GM18868 (cell line): Measurements from ENCODE around the gene STXBP2.

Experiments used
- ATAC-seq: cut with Tn5 transposase; IDR thresholded peaks from one replicate; pipeline ENCODE4 v1.9.1; 2021; ENCODE audit warnings: mild to moderate bottlenecking, moderate library complexity; ENCODE audit not compliant: unreplicated experiment

The STXBP2 gene

DNA sequence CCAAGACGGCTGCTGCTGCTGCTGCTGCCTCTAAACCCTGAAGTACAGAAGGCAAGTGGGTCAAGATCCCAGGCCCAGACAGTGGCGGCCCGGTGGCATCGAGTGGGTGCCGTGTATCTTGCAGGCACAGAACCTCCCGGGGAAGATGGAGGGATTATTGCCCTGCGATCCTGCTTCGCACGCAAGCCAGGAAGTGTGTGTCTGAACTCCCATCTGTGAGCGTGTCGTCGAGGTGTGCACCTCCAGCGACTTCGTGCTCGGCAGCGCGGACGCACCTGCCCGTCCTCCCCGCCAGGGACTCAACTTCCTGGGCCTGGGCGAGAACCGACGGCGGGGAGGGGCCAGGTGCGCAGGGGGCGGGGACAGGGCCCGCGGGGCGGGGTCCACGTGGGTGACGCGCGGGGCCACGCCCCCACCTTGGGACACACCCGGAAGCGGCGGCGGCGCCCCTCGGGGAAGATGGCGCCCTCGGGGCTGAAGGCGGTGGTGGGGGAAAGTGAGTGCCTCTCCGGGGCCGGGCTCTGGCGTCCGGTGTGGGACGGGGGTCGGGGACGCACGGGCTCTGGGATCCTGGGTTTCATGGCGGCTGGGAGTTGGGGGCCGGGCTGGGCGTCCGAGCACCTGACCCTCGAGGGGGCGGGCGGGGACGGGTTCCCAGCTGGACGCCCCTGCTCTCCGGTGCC is at the start of gene STXBP2:
Gene STXBP2, plus strand, starts transcription at position 420 of the 683 bp plus-strand sequence. Its CDS starts 40 bp downstream, at position 460.
- peak; percentile 66 for ATAC-seq

DNA sequence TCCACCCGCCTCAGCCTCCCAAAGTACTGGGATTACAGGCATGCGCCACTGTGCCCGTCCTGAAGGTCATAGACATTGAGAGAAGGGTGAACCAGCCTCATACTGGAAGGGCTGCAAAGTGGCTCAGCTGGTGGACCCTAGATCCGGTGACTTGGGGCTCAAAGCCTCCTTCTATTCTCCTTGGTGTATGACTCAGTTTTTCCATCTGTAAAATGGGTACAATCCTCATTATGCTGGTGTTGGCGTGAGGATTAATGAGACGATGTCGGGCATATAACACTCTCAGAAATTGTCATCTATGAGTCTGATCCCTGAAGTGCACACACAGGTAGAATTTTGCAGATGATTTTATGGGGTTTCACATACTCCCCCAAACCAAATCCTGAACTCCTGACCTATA is 47.1 kb upstream of the STXBP2 start:
- no peak for ATAC-seq

DNA sequence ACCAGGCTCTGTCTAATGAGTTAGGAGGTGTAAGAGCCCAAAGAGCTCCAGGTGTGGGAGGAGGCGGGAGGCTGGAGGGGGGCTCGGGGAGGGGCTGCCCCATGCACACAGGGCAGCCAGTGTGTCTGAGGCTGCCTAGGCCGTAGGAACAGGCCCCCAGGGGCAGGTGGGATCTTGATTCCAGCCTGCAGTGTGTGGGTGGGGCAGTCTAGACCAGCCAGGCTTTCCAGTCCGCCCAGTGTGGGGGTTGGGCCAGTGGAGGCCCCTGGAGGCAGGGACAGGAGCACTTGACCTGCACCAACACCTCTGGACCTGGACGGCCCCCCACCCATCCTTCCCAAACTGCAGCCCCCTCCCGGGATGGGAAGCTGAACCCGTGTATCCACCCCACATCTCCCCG is 46.7 kb upstream of the STXBP2 start:
- ATAC-seq, result no peak

DNA sequence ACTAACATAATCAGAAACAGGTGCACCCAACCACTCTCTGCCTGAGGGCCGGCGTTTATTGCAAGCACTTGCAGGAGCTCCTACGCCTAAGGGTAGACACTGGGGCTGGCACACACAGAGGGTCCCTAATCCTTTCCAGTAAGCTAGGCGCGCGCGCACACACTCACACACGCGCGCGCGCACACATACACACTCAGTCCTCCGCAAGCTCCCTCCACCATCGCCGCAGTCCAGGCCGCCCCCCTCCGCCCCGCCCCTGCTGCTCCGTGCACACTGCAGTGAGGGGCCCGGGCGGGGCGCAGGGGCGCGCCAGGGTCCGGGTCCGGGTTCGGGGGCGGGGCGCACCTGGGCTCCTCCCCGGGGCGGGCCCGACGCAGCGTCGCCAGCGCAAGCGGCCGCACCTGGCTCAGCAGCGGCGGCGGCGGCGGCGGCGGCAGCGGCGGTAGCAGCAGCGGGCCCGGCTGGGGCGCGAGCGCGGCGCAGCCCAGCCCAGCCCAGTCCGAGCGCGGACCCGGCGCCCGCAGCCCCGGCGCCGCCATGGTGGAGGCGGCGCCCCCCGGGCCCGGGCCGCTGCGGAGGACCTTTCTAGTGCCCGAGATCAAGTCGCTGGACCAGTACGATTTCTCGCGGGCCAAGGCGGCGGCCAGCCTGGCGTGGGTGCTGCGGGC is 41.3 kb upstream of the STXBP2 start, which contains the start of gene CAMSAP3:
Gene CAMSAP3, plus strand, starts transcription at position 398 of the 668 bp plus-strand sequence. Its CDS starts 140 bp downstream, at position 538.
- peak; percentile 40 for ATAC-seq

DNA sequence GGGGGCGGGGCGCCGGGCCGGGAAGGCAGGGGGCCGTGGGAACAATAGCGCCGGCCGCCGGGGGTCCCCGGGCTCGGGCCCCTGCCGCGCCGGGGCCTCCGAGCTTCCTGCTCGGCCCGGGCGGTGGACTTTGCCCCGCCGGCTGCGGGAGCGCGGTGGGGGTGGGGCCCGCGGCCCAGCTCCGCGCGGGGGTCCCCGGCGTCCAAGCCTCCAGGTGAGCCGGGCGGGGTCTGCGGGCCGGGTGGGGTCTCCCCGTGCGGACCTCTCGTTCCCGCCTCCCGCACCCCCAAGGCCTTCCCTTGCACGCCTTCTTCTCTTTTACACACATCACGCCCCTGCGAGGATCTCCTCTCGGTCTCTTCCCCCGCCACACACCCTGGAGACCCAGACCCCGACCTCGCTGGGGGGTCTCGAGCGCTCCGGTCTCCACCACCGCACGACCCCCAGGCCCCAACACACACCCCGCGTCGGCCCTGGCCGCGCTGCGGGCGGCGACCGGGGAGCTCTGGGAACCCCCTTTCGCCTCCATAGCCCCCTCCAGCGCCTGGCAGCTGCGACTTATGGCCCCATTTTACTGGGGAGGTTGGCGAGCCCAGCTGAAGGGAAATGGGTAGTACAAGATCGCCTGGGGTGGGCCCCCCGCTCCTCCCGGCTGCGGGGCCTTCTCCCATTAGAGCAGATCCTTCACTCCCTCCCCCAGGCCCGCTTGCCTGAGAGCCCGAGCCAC is 40.5 kb upstream of the STXBP2 start:
- no peak for ATAC-seq

DNA sequence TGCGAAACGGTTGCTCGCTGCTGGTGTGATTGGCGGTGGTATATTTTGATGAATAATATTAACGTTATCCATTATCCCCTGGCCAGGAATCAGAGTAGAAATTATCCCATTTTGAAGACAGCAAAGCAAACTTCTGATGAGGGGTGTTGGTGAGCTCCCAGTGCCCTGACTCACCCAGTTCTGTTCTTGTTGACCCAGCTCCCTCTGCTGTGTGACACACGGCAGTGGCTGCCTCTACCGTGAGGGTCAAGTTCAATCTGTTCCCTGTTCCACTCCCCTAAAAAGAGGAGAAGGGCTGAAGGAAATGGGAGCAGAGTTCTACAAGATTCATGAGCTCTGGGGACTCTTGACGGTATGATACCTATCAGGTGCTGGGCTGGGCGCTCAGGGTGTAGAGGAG is 39.2 kb upstream of the STXBP2 start:
- ATAC-seq, result no peak

DNA sequence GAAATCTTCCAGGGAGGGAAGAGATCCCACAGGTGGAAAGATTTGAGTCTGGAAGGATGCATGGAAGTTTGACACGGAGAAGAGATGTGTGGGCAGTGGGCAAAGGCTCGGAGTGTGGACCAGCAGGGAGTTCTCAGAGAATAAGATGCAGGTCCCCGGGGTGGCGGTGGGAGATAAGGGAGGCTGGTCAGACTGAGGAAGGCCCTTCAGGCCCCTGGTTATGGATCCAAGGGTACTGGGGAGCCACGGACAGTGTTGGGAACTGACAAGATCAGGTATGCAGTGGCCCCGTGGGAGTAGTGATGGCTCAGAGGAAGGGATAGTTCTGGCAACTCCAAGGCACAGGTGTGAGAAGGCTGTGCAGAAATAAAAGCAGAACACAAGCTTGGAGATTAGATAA is 38.7 kb upstream of the STXBP2 start:
- ATAC-seq, result no peak

DNA sequence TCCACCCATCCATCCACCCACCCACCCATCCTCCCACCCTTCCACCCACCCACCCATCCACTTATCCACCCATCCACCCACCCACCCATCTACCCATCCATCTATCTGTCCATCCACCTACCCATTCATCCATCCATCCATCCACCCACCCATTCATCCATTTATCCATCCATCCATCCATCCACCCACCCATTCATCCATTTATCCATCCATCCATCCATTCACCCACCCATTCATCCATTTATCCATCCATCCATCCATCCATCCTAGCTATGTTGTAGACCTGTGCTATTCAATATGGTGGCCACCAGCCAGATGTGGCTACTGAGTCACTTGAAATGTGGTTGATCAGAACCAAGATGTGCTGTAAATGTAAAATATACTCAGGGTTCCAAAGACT is 36.2 kb upstream of the STXBP2 start:
- no peak for ATAC-seq

DNA sequence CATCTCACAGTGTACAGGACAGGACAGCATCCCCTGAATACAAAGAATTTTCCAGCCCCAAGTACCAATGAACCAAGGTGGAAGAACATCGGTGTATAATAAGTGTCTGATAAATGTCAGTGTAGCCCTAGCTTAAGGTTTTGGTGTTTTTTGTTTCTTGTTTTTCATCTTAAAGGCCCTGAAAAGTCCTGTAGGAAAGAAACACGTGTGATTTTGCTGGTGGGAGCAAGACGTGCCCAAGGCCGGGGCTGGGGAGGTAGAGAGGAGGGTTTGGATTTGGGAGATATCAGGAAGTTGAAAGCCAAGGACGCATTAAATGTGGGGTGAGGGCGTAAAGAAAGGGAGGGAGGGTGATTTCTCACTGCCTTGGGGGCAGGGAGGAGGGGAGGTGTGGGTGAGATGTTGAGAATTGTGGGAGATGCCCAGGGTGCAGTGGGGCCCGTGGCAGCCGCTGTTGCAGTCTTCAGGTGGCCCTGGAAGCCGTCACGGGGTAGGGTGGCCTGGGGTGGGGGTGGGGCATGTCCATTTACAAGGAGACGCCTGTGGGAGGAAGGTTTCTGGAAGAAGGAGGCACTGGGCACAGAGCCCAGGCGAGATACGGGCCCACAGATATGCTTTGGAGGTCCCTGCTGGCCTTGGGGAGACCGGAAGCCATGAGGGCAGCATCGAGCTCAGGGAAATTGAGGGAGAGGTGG is 34.5 kb upstream of the STXBP2 start:
- ATAC-seq, result no peak

DNA sequence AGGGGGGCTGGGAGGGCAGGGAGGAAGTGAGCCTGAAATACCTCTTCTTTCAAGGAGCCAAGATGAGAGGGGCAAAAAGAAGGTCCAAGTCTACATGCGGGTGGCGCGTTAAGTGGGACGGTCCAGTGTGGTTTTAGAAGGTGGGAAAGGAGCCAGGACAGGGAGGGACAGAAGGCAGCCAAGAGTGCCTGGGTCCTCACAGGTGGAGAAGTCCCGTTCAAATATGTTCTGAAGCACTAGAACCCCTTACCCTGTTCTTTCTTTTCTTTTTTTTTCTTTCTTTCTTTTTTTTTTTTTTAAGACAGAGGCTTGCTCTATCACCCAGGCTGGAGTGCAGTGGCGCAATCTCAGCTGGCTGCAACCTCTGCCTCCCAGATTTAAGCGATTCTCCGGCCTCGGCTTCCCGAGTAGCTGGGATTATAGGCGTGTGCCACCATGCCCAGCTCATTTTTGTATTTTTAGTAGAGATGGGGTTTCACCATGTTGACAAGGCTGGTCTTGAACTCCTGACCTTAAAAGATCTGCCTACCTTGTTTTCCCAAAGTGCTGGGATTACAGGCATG is 33.9 kb upstream of the STXBP2 start:
- ATAC-seq, result no peak

DNA sequence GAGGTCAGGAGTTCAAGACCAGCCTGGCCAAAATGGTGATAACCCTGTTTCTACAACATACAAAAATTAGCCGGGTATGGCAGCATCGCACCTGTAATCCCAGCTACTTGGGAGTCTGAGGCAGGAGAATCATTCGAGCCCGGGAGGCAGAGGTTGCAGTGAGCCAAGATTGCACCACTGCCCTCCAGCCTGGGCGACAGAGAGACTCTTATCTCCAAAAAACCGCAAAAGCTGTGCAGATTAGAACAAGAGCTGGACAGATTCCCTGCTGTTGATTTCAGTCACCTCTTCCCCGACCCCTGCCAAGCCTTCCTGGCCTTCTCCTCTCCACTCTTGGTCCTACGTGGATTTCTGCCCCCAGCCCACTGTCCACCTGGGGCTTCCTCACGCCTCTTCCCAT is 33.0 kb upstream of the STXBP2 start:
- ATAC-seq, result no peak

DNA sequence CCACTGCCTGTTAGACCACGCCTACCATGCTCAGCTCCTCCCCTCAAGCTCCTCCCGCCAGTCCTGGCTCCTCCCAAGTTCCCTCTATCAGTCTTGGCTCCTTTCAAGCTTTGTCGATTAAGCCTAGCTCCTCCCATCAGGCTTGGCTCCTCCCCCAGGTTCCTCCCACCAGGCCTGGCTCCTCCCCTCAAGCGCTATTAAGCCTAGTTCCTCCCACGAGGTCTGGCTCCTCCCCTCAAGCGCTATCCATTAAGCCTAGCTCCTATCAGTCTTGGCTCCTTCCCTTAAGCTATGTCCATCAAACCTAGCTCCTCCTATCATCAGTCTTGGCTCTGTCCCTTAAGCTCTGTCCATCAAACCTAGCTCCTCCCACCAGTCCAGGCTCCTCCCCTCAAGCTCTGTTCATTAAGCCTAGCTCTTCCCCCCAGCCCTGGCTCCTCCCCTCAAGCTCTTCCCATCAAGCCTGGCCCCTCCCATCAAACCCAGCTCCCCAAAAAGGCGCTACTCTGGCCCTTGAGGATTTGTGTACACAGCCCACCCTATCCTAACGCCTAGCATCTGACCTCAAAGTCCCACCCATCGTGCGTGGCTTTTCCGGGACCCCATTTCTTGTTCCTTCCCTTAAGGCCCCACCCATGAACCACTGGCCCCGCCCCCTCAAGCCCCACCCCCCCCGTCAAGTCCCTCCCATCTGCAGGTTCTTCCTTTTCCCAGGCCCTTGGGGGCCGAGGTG is 31.3 kb upstream of the STXBP2 start:
- ATAC-seq, result no peak

DNA sequence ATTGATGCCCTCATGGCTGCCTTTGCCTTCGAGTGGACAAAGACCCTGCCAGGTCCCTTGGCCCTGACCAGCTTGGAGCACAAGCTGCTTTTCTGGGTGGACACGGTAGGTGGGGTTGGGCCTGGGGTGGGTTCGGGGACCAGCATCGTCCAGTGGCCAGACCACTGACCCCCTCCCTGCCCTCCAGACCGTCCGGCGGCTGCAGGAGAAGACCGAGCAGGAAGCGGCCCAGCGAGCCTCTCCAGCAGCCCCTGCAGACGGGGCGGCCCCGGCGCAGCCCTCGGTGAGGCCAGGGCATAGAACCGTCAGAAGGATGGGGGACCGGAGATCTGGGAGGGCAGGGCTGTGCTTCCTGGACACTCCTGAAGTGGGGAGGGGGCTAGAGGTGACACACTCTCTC is 30.6 kb upstream of the STXBP2 start:
- ATAC-seq, result no peak

DNA sequence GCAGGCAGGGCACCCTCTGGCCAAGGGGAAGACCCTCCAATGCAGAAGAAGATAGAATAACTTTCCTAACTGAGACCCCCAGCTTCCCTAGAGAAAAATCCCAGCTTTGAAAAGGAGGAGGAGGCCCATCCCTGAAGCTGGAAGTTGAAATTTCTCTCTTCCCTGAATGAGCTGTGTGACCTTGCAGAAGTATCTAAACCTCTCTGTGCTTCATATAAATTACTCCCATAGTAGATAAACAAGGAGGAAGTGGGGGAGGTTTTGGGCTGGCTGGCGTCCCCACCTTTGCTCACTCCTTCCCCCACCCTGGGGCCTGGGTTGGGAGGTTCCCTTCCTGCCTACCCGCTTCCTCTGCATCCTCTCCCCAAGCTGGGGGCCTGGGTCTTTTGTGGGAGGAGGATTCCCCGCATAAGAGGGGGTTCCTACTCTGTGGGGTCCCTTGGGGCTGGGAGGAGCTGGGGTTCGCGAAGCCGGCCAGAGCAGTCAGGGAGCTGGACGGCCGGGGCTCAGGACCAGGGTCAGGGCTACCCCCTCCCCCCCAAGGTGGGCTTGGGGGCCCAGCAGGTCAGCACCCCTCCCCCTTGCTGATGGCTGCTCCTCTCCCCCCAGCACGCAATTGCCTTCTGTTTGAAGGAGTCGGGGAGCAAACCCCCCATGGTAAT is 29.6 kb upstream of the STXBP2 start:
- ATAC-seq, result no peak

DNA sequence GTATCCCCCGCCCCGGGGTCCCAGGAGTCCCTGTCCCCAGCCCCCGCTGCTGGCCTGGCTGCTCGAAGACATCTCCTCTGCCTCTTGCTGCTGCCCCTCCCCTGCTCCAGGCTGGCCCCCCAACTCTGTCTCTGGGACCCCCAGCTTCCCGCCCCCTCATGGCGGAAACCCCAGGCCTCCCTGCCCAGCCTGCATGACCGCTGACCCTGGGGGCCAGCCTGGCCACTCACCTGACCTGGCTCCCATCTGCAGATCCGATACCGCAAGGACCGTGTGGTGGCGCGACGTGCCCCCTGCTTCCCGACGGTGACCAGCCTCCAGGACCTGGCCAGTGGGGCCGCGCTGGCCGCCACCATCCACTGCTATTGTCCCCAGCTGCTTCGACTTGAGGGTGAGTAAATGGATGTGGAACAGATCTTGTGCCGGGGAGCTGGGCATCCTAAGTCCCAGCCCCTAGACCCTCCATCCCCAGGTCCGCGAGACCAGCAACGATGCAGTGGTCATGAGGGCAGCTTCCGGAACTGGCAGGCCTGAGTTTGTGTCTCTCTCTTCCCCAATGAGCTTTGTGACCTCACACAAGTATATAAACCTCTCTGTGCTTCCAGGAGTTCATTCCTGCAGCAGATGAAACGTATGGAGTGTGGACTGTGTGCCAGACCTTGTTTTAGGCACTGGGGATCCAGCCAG is 28.9 kb upstream of the STXBP2 start:
- ATAC-seq, result no peak

DNA sequence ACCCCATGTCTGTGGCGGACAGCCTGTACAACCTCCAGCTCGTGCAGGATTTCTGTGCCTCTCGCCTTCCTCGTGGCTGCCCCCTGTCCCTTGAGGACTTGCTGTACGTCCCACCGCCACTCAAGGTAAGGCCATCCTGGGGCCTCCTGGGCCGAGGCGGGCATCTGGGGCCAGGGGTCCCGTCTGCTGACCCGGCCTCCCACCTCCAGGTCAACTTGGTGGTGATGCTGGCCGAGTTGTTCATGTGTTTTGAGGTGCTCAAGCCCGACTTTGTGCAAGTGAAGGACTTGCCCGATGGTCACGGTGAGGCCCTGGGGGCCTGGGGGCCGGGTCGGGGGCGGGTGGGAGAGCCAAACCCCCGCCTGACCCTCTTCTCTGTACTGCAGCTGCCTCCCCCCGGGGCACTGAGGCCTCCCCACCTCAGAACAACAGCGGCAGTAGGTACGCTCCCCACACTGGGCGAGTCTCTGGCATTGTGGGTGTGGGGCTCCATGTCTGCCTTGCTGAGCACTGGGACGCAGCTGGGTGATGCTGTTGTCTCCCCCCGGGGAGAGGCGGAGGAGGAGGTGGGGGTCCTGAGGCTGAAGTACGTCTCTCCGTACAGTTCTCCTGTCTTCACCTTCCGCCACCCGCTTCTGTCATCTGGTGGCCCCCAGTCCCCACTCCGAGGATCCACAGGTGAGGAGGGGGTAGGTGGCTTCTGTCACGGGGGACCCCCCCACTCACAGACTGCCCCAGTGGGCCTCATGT is 26.2 kb upstream of the STXBP2 start:
- no peak for ATAC-seq

DNA sequence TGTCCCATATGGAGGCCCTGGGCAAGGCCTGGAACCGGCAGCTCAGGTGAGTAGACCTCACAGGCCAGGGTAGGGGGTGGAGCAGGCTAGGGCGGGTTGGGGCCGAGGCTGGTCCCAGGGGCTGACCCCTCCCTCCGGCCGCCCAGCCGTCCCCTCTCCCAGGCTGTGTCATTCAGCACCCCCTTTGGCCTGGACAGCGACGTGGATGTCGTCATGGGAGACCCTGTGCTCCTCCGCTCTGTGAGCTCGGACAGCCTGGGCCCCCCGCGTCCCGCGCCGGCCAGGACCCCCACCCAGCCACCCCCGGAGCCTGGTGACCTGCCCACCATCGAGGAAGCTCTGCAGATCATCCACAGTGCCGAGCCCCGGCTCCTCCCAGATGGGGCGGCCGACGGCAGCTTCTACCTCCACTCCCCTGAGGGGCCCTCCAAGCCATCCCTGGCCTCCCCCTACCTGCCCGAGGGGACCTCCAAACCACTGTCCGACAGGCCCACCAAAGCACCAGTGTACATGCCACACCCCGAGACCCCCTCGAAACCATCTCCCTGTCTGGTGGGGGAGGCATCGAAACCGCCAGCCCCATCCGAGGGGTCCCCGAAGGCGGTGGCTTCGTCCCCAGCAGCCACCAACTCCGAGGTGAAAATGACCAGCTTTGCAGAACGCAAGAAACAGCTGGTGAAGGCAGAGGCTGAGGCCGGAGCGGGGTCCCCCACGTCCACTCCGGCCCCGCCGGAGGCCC is 25.2 kb upstream of the STXBP2 start:
- ATAC-seq, result no peak
